SKM-1 treated with dmso at 0.1 percent for 144 hours (cell line): Measurements from ENCODE around the gene SH3BP2.

ENCODE experiments used
- DNase-seq: peaks from one replicate; lab custom pipeline; 2025; ENCODE audit not compliant: unreplicated experiment; lab: John Stamatoyannopoulos, UW

SH3BP2 gene

GRCh38 chr4:2830632-2831610, 38.0 kb downstream of the SH3BP2 start:
- no peak for DNase-seq

GRCh38 chr4:2831611-2832308, 38.9 kb downstream of the SH3BP2 start:
- DNase-seq = no peak

GRCh38 chr4:2832309-2832980, 39.6 kb downstream of the SH3BP2 start:
- no peak for DNase-seq

GRCh38 chr4:2832981-2833670, 40.2 kb downstream of the SH3BP2 start:
- DNase-seq = no peak

GRCh38 chr4:2833671-2834000, 40.8 kb downstream of the SH3BP2 start:
- no peak for DNase-seq

- DNase-seq = no peak
Measured at GRCh38 chr4:2834001-2834921, 41.4 kb downstream of the SH3BP2 start.

- no peak for DNase-seq
Measured at GRCh38 chr4:2835978-2836377, 43.1 kb downstream of the SH3BP2 start.

- DNase-seq = no peak
Measured at GRCh38 chr4:2836391-2836859, 43.5 kb downstream of the SH3BP2 start.

GRCh38 chr4:2837110-2837903, 44.4 kb downstream of the SH3BP2 start:
- DNase-seq = no peak

GRCh38 chr4:2837904-2838496, 45.1 kb downstream of the SH3BP2 start:
- no peak for DNase-seq

- DNase-seq = no peak
Measured at GRCh38 chr4:2839060-2839459, 46.2 kb downstream of the SH3BP2 start.

GRCh38 chr4:2842687-2843262, 49.9 kb downstream of the SH3BP2 start:
- no peak for DNase-seq

- DNase-seq = peak; percentile 92
Measured at GRCh38 chr4:2843263-2843940, 50.5 kb downstream of the SH3BP2 start, which contains the start of gene ADD1. Gene ADD1, plus strand, starts transcription at chr4:2843844. Its CDS starts 32,072 bp downstream, at chr4:2875916.

- DNase-seq = no peak
Measured at GRCh38 chr4:2843941-2844584, 51.2 kb downstream of the SH3BP2 start.

- no peak for DNase-seq
Measured at GRCh38 chr4:2846172-2846571, 53.3 kb downstream of the SH3BP2 start.

- DNase-seq = no peak
Measured at GRCh38 chr4:2847302-2847871, 54.5 kb downstream of the SH3BP2 start.

- no peak for DNase-seq
Measured at GRCh38 chr4:2848449-2848848, 55.6 kb downstream of the SH3BP2 start.
